ENCODE data around the gene POC1A. TPM values are rescaled to one million over a fixed set of nuclear protein-coding genes. Genes with fewer than 3 reads are reported as not detected.

The POC1A gene
- total and polyA plus RNA-seq, 2 of the 4 experiments (the other 2 are of a cell fraction): 10.6 to 11.5 TPM

DNA sequence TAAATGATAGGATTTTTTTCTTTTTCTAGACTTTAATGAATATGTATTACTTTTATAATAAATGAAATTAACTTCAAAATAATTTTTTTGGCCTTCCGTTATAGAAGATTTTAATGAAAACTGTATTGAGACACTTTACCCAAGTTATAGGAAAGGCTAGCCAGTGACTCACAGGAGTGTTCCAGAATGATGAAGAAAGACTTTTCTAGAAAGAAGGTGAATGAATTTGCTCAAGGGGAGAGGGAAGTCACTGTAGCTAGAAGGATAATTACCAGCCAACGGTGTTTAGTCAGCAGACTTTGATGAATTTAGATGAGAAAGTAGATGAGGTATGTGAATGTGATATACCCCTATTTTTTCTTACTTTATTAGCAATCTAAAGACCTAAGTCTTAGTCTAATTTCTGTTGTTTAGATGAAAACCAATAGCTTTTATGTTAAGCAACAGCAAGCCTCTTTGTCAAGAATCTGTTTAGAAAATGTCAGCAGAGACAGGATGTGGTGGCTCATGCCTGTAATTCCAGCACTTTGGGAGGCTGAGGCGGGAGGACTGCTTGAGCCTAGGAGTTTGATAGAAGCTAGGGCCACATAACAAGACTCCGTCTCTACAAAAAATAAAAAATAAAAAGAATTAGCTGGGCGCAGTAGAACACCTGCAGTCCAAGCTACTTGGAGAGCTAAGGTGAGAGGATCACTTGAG is 46.9 kb upstream of the POC1A start:
- in situ Hi-C loops (cut with MboI; ENCODE audit: low sequenced_read_pairs): no loop called here
- POLR2A ChIA-PET (ENCODE audit: unreplicated experiment): interaction anchor here (1.2 kb wide), 1 partner anchor 8 kb away, joined by 4 read pairs; no protein-coding TSS in a partner anchor
- Histone ChIP-seq H2AFZ (replicated peaks; ENCODE audit: low read length, poor library complexity) (no peak overlapping the region), H3K27me3 (ENCODE audit: control insufficient read depth, insufficient read depth, low read length) (no peaks in the 10 kb centered on the region), H2BK120ac (ENCODE audit: low read depth, low read length) (0 out of 2 replicates have a peak overlapping the region, but pooled peaks have one; percentile 32), H2BK5ac (ENCODE audit: low read depth, low read length, poor library complexity, severe bottlenecking) (peak overlapping the region; percentile 31), H2AK5ac (ENCODE audit: low read depth, low read length) (0 out of 2 replicates have a peak overlapping the region, but pooled peaks have one; percentile 52), H2BK20ac (ENCODE audit: low read depth, low read length) (no peak overlapping the region), H3K4me2 (ENCODE audit: low read depth, low read length) (no peak overlapping the region; the same call in 1 of the 2 replicates), H3K4me1 (ENCODE audit: control insufficient read depth, insufficient read depth, low read length) (peaks cover 20% of the 10 kb centered on the region), H4K5ac (ENCODE audit: low read depth, low read length) (no peak overlapping the region), H3K79me1 (ENCODE audit: low read depth in 1 of 2, low read length in 2 of 2) (peaks cover 29 to 75% of the 10 kb centered on the region in 2 experiments), H2AK9ac (replicated peaks; ENCODE audit: low read depth, low read length, poor library complexity) (no peak overlapping the region), H4K91ac (ENCODE audit: insufficient read depth, low read depth, low read length) (no peak overlapping the region), H3K27ac (ENCODE audit: insufficient read depth, low read length) (no peak overlapping the region), H3K4me3 (ENCODE audit: insufficient read depth, low read depth, low read length) (no peak overlapping the region), H2BK15ac (ENCODE audit: low read depth, low read length) (no peak overlapping the region), H3K36me3 (ENCODE audit: control insufficient read depth, insufficient read depth, low read length) (peaks cover 44% of the 10 kb centered on the region), H3K9me1 (ENCODE audit: insufficient read depth, low read length) (peaks cover 25% of the 10 kb centered on the region), H3K23ac (ENCODE audit: low read depth, low read length) (peak overlapping the region; percentile 61; the same call in 1 of the 2 replicates), H3K9me3 (ENCODE audit: control insufficient read depth, insufficient read depth, low read length) (no peaks in the 10 kb centered on the region), H4K8ac (ENCODE audit: low read depth in 2 of 2, low read length in 2 of 2) (0 out of 4 replicates have a peak overlapping the region, but pooled peaks of 1 of the 2 experiments have one; percentile 30), H3K56ac (ENCODE audit: extremely low read depth, insufficient read depth, low read length) (no peak overlapping the region), H3K18ac (ENCODE audit: low read depth, low read length) (no peak overlapping the region; the same call in 1 of the 2 replicates), H3K4ac (ENCODE audit: low read depth, low read length) (no peak overlapping the region; the same call in 1 of the 2 replicates), H4K20me1 (ENCODE audit: insufficient read depth, low read length) (peaks cover 12% of the 10 kb centered on the region), H3K9ac (ENCODE audit: low read depth, low read length) (no peak overlapping the region), H3K14ac (replicated peaks; ENCODE audit: low read depth, low read length) (peak overlapping the region; percentile 51)
- ATAC-seq (ENCODE audit: low read depth) (no peak), DNase-seq (peak; percentile 33)
- dilution Hi-C loops (cut with HindIII; ENCODE audit: low sequenced_read_pairs, unreplicated experiment): no loop called here
- intact Hi-C loops (cut with micrococcal nuclease): no loop called here
- BruUV-seq (replicated peaks): no TSS peak
- CTCF ChIA-PET: interaction anchor here (1.3 kb wide), 1 partner anchor 138 kb away, joined by 4 read pairs; no protein-coding TSS in a partner anchor
- TF ChIP-seq RCOR1 (IDR thresholded peaks at IDR 0.05; ENCODE audit: insufficient replicate concordance, low read length): no peak
- TF ChIP-seq CEBPB (IDR thresholded peaks at IDR 0.05; ENCODE audit: low read depth, low read length): no peak
- TF ChIP-seq MXI1 (IDR thresholded peaks at IDR 0.05; ENCODE audit: borderline replicate concordance, low read depth, low read length): no peak
- no peak for TF ChIP-seq SMC3 (IDR thresholded peaks at IDR 0.05; ENCODE audit: low read depth, low read length)
- no peak for TF ChIP-seq BHLHE40 (IDR thresholded peaks at IDR 0.05; ENCODE audit: low read depth, low read length)
- TF ChIP-seq RFX5 (IDR thresholded peaks at IDR 0.05; ENCODE audit: low read depth, low read length): no peak
- TF ChIP-seq FOS (IDR thresholded peaks at IDR 0.05; ENCODE audit: low read depth, low read length): no peak
- TF ChIP-seq, protein P1, sequence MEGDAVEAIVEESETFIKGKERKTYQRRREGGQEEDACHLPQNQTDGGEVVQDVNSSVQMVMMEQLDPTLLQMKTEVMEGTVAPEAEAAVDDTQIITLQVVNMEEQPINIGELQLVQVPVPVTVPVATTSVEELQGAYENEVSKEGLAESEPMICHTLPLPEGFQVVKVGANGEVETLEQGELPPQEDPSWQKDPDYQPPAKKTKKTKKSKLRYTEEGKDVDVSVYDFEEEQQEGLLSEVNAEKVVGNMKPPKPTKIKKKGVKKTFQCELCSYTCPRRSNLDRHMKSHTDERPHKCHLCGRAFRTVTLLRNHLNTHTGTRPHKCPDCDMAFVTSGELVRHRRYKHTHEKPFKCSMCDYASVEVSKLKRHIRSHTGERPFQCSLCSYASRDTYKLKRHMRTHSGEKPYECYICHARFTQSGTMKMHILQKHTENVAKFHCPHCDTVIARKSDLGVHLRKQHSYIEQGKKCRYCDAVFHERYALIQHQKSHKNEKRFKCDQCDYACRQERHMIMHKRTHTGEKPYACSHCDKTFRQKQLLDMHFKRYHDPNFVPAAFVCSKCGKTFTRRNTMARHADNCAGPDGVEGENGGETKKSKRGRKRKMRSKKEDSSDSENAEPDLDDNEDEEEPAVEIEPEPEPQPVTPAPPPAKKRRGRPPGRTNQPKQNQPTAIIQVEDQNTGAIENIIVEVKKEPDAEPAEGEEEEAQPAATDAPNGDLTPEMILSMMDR (conservative IDR thresholded peaks at IDR 0.05; ENCODE audit: low read depth, low read length): no peak
- no CpG with 5 or more reads among the region's 5 CpGs for WGBS, 2 experiments (ENCODE audit: extremely low coverage in 2 of 2, insufficient read length in 1 of 2)

All from IMR-90 (cell line).